Ovary (tissue), 3 donors: ENCODE data around the gene TSSK2.

ENCODE experiments used
- CTCF ChIP-seq, 3 donors: fragments of 450-650 bp in 2 of 3; fragments of 200-600 bp in 1 of 3; IDR thresholded peaks; one replicate each; pipeline versions ENCODE4 v1.5.1 to v1.8.0; 2016 to 2022; ENCODE audit warnings: antibody characterized with exemption in 3 of 3, mild to moderate bottlenecking in 1 of 3
- EP300 ChIP-seq: sonication (generic); formaldehyde crosslinking; IDR thresholded peaks from one replicate; pipeline ENCODE4 v1.6.1; 2017; ENCODE audit warnings: antibody characterized with exemption
- donor health status: DM: no; HTN: no; CAD: no.

DNA sequence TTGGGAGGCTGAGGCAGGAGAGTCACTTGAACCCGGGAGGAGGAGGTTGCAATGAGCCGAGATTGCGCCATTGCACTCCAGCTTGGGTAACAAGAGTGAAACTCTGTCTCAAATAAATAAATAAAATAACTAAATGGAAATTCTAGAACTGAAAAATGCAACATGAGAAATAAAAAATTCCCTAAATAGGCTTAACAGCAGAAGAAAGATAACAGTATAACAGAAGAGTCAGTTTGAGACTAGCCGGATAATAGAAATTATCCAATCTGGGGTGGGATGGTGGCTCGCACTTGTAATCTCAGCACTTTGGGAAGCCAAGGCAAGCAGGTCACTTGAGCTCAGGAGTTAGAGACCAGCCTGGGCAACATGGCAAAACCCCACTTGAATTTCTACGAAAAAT, 33.3 kb downstream of the TSSK2 start:
- TF ChIP-seq CTCF (IDR thresholded peaks at IDR 0.05) (no peak), EP300 (no peak)
